OCI-LY3 (cell line): Measurements from ENCODE around the gene ORAI1.
"Not testable (repeated sequence)": the region's sequence is repeated elsewhere in the genome, so short reads cannot be mapped to it uniquely, and the experiment has no call there.

Experiments
- H2AFZ ChIP-seq: fragments of 200-600, 300-600 bp; shearing (Covaris generic); 2 replicates; pipeline ENCODE4 v1.6.0; 2014; ENCODE audit warnings: antibody characterized with exemption, low read depth, low read length
- H3K27ac ChIP-seq: fragments of 200-600, 300-600 bp; sonication (generic); 2 replicates; pipeline ENCODE4 v1.5.1; 2014; ENCODE audit warnings: mild to moderate bottlenecking, low read length, moderate library complexity, mixed read lengths
- H3K27me3 ChIP-seq: fragments of 200-600, 300-600 bp; sonication (generic); 2 replicates; pipeline ENCODE4 v1.6.1; 2014; ENCODE audit warnings: low read depth, low read length, mixed read lengths
- H3K36me3 ChIP-seq: fragments of 200-600, 300-600 bp; sonication (generic); replicated peaks from 2 replicates; pipeline ENCODE3; 2014; ENCODE audit warnings: low read depth, low read length, mixed read lengths
- H3K4me1 ChIP-seq: fragments of 300-600, 200-600 bp; sonication (generic); 2 replicates; pipeline ENCODE4 v1.6.1; 2014; ENCODE audit warnings: low read length, mixed read lengths
- H3K4me2 ChIP-seq: fragments of 200-600, 300-600 bp; sonication (generic); 2 replicates; pipeline ENCODE4 v1.6.1; 2014; ENCODE audit warnings: low read length, mixed read lengths
- H3K4me3 ChIP-seq: fragments of 300-600, 200-600 bp; sonication (generic); 2 replicates; pipeline ENCODE4 v1.5.1; 2014; ENCODE audit warnings: antibody characterized with exemption, mild to moderate bottlenecking, low read length, moderate library complexity
- H3K79me2 ChIP-seq: fragments of 300-600, 200-600 bp; shearing (Covaris generic); 2 replicates; pipeline ENCODE4 v1.6.1; 2014; ENCODE audit warnings: mild to moderate bottlenecking, low read length, mixed read lengths
- H3K9ac ChIP-seq: fragments of 300-600, 200-600 bp; shearing (Covaris generic); 2 replicates; pipeline ENCODE4 v1.6.0; 2014; ENCODE audit warnings: mild to moderate bottlenecking, low read length, moderate library complexity
- H3K9me3 ChIP-seq: fragments of 200-600, 300-600 bp; shearing (Covaris generic); 2 replicates; pipeline ENCODE4 v1.6.1; 2014; ENCODE audit warnings: low read length, mixed read lengths; ENCODE audit not compliant: insufficient read depth
- H4K20me1 ChIP-seq: fragments of 200-600, 300-600 bp; sonication (generic); 2 replicates; pipeline ENCODE4 v1.6.1; 2016; ENCODE audit warnings: low read length, mixed read lengths; ENCODE audit not compliant: insufficient read depth
- CTCF ChIP-seq: fragments of 200-600, 300-600 bp; sonication (generic); IDR thresholded peaks from 2 replicates; pipeline ENCODE4 v1.5.1; 2014; ENCODE audit warnings: antibody characterized with exemption, low read length, low read depth
- EZH2phosphoT487 ChIP-seq: fragments of 200-600 bp; shearing (Covaris generic); IDR thresholded peaks from 2 replicates; pipeline ENCODE4 v1.6.1; 2018; ENCODE audit warnings: antibody characterized with exemption, mixed run types, low read depth

The ORAI1 gene

GRCh38 chr12:121657305-121658008, 31.1 kb downstream of the ORAI1 start:
- no peak overlapping the region for H2AFZ ChIP-seq
- H4K20me1 ChIP-seq = no peaks in the 10 kb centered on the region
- H3K36me3 ChIP-seq = no peaks in the 10 kb centered on the region
- TF ChIP-seq EZH2phosphoT487 (no peak), CTCF (no peak)
- no peak overlapping the region for H3K4me2 ChIP-seq
- H3K79me2 ChIP-seq = no peaks in the 10 kb centered on the region
- H3K9me3 ChIP-seq = no peaks in the 10 kb centered on the region
- no peak overlapping the region for H3K9ac ChIP-seq
- H3K27me3 ChIP-seq = no peaks in the 10 kb centered on the region
- H3K27ac ChIP-seq = no peak overlapping the region
- no peak overlapping the region for H3K4me3 ChIP-seq
- H3K4me1 ChIP-seq = peaks cover 9% of the 10 kb centered on the region

- H3K27me3 ChIP-seq, H2AFZ ChIP-seq, H3K4me2 ChIP-seq, H4K20me1 ChIP-seq, H3K4me3 ChIP-seq, H3K9ac ChIP-seq, H3K36me3 ChIP-seq, H3K79me2 ChIP-seq, H3K9me3 ChIP-seq, H3K27ac ChIP-seq: not testable (repeated sequence)
- peaks cover 18% of the 10 kb centered on the region for H3K4me1 ChIP-seq
Observed at GRCh38 chr12:121661353-121662105, 35.2 kb downstream of the ORAI1 start.

- no peaks in the 10 kb centered on the region for H3K9me3 ChIP-seq
- peak overlapping the region; percentile 96 for H3K4me3 ChIP-seq
- peak overlapping the region; percentile 66 for H2AFZ ChIP-seq
- TF ChIP-seq CTCF (no peak), EZH2phosphoT487 (no peak)
- peaks cover 17% of the 10 kb centered on the region for H3K4me1 ChIP-seq
- peak overlapping the region; percentile 79 for H3K4me2 ChIP-seq
- H4K20me1 ChIP-seq = no peaks in the 10 kb centered on the region
- peaks cover 7% of the 10 kb centered on the region; the same call in 1 of the 2 replicates for H3K79me2 ChIP-seq
- H3K36me3 ChIP-seq = no peaks in the 10 kb centered on the region
- H3K27ac ChIP-seq = peak overlapping the region; percentile 16; the same call in 1 of the 2 replicates
- H3K9ac ChIP-seq = peak overlapping the region; percentile 29
- H3K27me3 ChIP-seq = no peaks in the 10 kb centered on the region
Observed at GRCh38 chr12:121663610-121663929, 37.2 kb downstream of the ORAI1 start.

GRCh38 chr12:121666829-121667228, 40.5 kb downstream of the ORAI1 start:
- not testable (repeated sequence) for H3K27ac ChIP-seq, H3K9me3 ChIP-seq

GRCh38 chr12:121668750-121669520, 42.6 kb downstream of the ORAI1 start:
- Histone ChIP-seq H3K27ac (no peak overlapping the region), H3K27me3 (no peaks in the 10 kb centered on the region), H3K4me1 (peaks cover 18% of the 10 kb centered on the region), H3K36me3 (no peaks in the 10 kb centered on the region), H3K9me3 (no peaks in the 10 kb centered on the region), H2AFZ (no peak overlapping the region), H3K4me3 (no peak overlapping the region), H4K20me1 (no peaks in the 10 kb centered on the region), H3K79me2 (peaks cover 7% of the 10 kb centered on the region; the same call in 1 of the 2 replicates), H3K9ac (no peak overlapping the region), H3K4me2 (no peak overlapping the region)
- TF ChIP-seq CTCF (peak; percentile 74), EZH2phosphoT487 (no peak)

More at GRCh38 chr12:121666829-121667228, 40.5 kb downstream of the ORAI1 start:
- not testable (repeated sequence) for H3K79me2 ChIP-seq, H3K4me2 ChIP-seq, H4K20me1 ChIP-seq, H3K4me3 ChIP-seq, H3K36me3 ChIP-seq, H3K9ac ChIP-seq, H2AFZ ChIP-seq, H3K27me3 ChIP-seq
- H3K4me1 ChIP-seq = peaks cover 14% of the 10 kb centered on the region
